ENCODE results near the gene VPS37D. TPM values are rescaled to one million over a fixed set of nuclear protein-coding genes. Genes with fewer than 3 reads are reported as not detected.
"Not testable (repeated sequence)": the region's sequence is repeated elsewhere in the genome, so short reads cannot be mapped to it uniquely, and the experiment has no call there.

The VPS37D gene
- 1 to 10 TPM; 2.5 to 7.1 (median 4.0) TPM for total RNA-seq

DNA sequence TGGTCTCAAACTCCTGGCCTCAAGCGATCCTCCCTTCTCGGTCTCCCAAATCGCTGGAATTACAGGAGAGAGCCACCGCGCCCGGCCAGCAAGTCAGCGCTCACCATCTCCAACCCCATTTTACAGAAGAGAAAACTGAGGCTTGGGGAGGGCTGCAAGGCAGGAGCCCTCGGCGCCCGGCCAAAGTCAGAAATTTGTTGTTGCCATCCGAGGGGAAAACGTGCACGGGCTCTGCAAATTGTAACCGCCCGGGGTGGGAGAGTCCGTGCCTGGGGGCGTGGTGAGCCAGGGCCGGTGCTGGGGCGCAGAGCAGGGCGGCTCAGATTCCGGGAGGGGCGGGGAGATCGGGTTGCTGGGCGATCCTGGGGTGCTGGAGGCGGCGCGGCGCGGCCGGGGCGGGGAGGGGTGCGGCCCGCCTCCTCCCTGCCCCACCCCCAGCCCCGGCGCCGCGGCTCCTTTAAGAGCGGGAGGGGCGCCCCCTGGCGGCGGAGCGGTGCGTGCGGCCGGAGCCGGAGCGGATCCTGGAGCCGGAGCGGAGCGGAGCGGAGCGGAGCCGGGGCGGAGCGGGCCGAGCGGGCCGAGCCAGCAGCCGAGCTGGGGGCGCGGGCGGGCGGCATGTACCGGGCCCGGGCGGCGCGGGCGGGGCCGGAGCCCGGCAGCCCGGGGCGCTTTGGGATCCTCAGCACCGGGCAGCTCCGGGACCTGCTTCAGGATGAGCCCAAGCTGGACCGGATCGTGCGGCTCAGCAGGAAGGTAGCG is at the start of gene VPS37D:
VPS37D (plus strand) TSS at position 488 of the 759 bp plus-strand sequence; CDS start at position 616, 128 bp downstream.
- WGBS = 14% methylated on average over 18 of the region's 79 CpGs
- Histone ChIP-seq H3K27ac (replicated peaks in 1 of 4) (peak within 1 kb of the TSS in 1 of 4 donors; percentile 57), H3K27me3 (peaks cover 0 to 5% (median 0%) of the 10 kb centered on the region in 4 donors), H3K9me3 (peaks cover 0 to 8% (median 0%) of the 10 kb centered on the region in 4 donors), H3K4me3 (peak within 1 kb of the TSS; percentile 64 to 91 (median 75)), H3K4me1 (peaks cover 10 to 31% (median 19%) of the 10 kb centered on the region in 4 donors), H3K36me3 (no peaks in the 10 kb centered on the region)
- intact Hi-C loops (cut with DNase I) = loop anchor here (2.0 to 10.0 kb wide), 2 partner anchors 57 to 61 kb away; no protein-coding TSS in a partner anchor
- TF ChIP-seq POLR2A (IDR thresholded peaks at IDR 0.05; ENCODE audit: low read depth) = no peak
- TF ChIP-seq EP300 (IDR thresholded peaks at IDR 0.05) = no peak
- TF ChIP-seq, protein P1, sequence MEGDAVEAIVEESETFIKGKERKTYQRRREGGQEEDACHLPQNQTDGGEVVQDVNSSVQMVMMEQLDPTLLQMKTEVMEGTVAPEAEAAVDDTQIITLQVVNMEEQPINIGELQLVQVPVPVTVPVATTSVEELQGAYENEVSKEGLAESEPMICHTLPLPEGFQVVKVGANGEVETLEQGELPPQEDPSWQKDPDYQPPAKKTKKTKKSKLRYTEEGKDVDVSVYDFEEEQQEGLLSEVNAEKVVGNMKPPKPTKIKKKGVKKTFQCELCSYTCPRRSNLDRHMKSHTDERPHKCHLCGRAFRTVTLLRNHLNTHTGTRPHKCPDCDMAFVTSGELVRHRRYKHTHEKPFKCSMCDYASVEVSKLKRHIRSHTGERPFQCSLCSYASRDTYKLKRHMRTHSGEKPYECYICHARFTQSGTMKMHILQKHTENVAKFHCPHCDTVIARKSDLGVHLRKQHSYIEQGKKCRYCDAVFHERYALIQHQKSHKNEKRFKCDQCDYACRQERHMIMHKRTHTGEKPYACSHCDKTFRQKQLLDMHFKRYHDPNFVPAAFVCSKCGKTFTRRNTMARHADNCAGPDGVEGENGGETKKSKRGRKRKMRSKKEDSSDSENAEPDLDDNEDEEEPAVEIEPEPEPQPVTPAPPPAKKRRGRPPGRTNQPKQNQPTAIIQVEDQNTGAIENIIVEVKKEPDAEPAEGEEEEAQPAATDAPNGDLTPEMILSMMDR (IDR thresholded peaks at IDR 0.05) = peak; percentile 85 to 94 (median 94)
- peak; percentile 23 to 40 for TF ChIP-seq POLR2AphosphoS5 (IDR thresholded peaks at IDR 0.05)
- peak; percentile 95 for DNase-seq (ENCODE audit: extremely low spot score)

GRCh38 chr7:73618538-73618937 is 49.1 kb upstream of the VPS37D start:
- intact Hi-C loops (cut with DNase I) = no loop called here
- Histone ChIP-seq H3K36me3 (no peaks in the 10 kb centered on the region), H3K9me3 (no peaks in the 10 kb centered on the region), H3K27me3 (peaks cover 0 to 44% (median 17%) of the 10 kb centered on the region in 4 donors), H3K4me3 (no peak overlapping the region), H3K27ac (replicated peaks in 1 of 4) (no peak overlapping the region), H3K4me1 (peaks cover 8 to 13% (median 11%) of the 10 kb centered on the region in 4 donors)
- TF ChIP-seq EP300 (IDR thresholded peaks at IDR 0.05) (no peak), POLR2A (IDR thresholded peaks at IDR 0.05; ENCODE audit: low read depth) (no peak), POLR2AphosphoS5 (IDR thresholded peaks at IDR 0.05) (no peak)
- TF ChIP-seq, protein P1 (IDR thresholded peaks at IDR 0.05) = no peak
- DNase-seq (ENCODE audit: extremely low spot score) = no peak
- WGBS = 72% methylated on average over 4 of the region's 4 CpGs

- Histone ChIP-seq H3K27me3 (peaks cover 0 to 44% (median 25%) of the 10 kb centered on the region in 4 donors), H3K4me1 (peaks cover 9 to 21% (median 20%) of the 10 kb centered on the region in 4 donors)
- H3K27ac ChIP-seq (replicated peaks in 1 of 4); intact Hi-C loops (cut with DNase I); H3K4me3 ChIP-seq; H3K36me3 ChIP-seq; H3K9me3 ChIP-seq; DNase-seq (ENCODE audit: extremely low spot score): not testable (repeated sequence)
- WGBS = 90% methylated on average over 11 of the region's 11 CpGs
Measured at GRCh38 chr7:73619394-73619793, 48.2 kb upstream of the VPS37D start.

DNA sequence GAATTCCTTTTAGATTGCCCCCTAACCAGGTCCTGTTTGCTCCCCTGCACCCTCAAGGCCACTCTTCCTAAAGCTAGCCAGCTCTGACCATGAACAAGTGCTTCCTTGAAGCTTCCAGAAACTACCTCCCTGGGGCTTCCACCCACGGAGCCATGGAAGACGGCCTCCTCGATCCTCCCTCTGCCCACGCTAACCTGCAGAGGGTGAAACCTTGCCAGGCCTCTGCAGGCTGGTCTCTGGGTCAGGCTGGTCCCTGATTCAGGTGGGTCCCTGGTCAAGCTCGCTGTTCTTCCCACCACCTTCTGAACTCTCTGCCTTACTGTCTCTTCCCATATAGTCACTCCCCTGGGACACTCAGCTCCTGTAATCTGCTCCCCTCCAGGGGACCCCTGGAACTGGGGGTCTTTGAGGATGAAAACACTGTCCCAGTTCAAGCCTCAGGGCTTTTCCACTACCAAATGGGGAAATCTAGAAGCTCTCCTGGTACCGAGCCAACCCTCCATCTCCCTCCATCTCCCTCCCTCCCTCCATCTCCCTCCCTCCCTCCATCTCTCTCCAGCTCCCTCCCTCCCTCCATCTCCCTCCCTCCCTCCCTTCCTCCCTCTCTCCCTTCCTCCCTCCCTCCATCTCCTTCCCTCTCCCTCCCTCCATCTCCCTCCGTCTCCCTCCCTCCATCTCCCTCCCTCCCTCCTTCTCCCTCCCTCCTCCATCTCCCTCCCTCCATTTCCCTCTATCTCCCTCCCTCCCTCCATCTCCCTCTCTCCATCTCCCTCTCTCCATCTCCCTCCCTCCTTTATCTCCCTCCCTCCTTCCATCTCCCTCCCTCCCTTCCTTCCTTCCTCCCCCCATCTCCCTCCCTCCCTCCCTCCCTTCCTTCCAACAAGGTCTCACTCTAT is 46.2 kb upstream of the VPS37D start:
- Histone ChIP-seq H3K9me3 (no peaks in the 10 kb centered on the region), H3K27me3 (peaks cover 0 to 56% (median 32%) of the 10 kb centered on the region in 4 donors), H3K27ac (replicated peaks in 1 of 4) (no peak overlapping the region), H3K4me3 (no peak overlapping the region), H3K4me1 (peaks cover 9 to 27% (median 22%) of the 10 kb centered on the region in 4 donors), H3K36me3 (no peaks in the 10 kb centered on the region)
- intact Hi-C loops (cut with DNase I) = no loop called here
- WGBS = 68% methylated on average over 7 of the region's 7 CpGs
- no peak for DNase-seq (ENCODE audit: extremely low spot score)
- TF ChIP-seq, protein P1 (IDR thresholded peaks at IDR 0.05) = no peak
- TF ChIP-seq EP300 (IDR thresholded peaks at IDR 0.05) = no peak
- TF ChIP-seq POLR2AphosphoS5 (IDR thresholded peaks at IDR 0.05) = no peak

DNA sequence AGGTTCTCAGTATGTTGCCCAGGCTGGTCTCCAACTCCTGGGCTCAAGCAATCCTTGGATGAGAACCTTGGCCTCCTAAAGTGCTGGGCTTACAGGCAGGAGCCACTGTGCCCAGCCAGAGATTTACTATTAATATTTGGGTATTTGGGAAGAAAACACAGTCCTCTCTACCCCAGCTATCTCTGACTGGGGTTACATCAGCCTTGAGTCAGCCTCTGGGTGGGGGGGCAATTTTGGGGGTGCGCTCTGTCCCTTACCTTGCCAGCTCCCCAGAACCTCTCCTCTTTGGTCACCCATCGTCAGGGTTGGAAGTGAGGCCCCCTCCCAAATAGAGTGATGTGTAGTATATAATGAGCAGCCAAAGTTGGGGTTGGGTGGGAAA is 45.1 kb upstream of the VPS37D start:
- WGBS = 35% methylated on average over 2 of the region's 2 CpGs
- TF ChIP-seq POLR2A (IDR thresholded peaks at IDR 0.05; ENCODE audit: low read depth) = no peak
- no peak for TF ChIP-seq EP300 (IDR thresholded peaks at IDR 0.05)
- TF ChIP-seq POLR2AphosphoS5 (IDR thresholded peaks at IDR 0.05) = no peak
- TF ChIP-seq, protein P1 (IDR thresholded peaks at IDR 0.05) = no peak
- peak overlapping the region in 1 of 4 donors; percentile 33 for H3K27ac ChIP-seq (replicated peaks in 1 of 4)
- H3K4me1 ChIP-seq = peaks cover 9 to 27% (median 22%) of the 10 kb centered on the region in 4 donors
- H3K36me3 ChIP-seq = no peaks in the 10 kb centered on the region
- no peak for DNase-seq (ENCODE audit: extremely low spot score)
- H3K27me3 ChIP-seq = peaks cover 0 to 67% (median 32%) of the 10 kb centered on the region in 4 donors
- peak overlapping the region in 3 of 4 donors; percentile 52 to 57 (median 56) for H3K4me3 ChIP-seq
- H3K9me3 ChIP-seq = no peaks in the 10 kb centered on the region
- intact Hi-C loops (cut with DNase I) = no loop called here
